Midbrain (tissue), 1 donor: ENCODE measurements around the gene STK40.
A peak's percentile ranks its signal among the peaks of the same experiment; 100 is the strongest.

Experiments used
- DNase-seq: peaks from one replicate; lab custom pipeline; 2025; lab: John Stamatoyannopoulos, UW

STK40 gene

GRCh38 chr1:36343651-36344394 is 41.9 kb downstream of the STK40 start:
- no peak for DNase-seq

GRCh38 chr1:36342426-36343185 is 43.1 kb downstream of the STK40 start:
- DNase-seq: peak; percentile 18

- no peak for DNase-seq
Measured at GRCh38 chr1:36341626-36342320, 44.0 kb downstream of the STK40 start.

- no peak for DNase-seq
Measured at GRCh38 chr1:36339615-36340014, 46.1 kb downstream of the STK40 start.

GRCh38 chr1:36339215-36339614 is 46.5 kb downstream of the STK40 start:
- no peak for DNase-seq

GRCh38 chr1:36337830-36338229 is 47.9 kb downstream of the STK40 start:
- no peak for DNase-seq

GRCh38 chr1:36330940-36331339 is 54.8 kb downstream of the STK40 start:
- DNase-seq: no peak

- DNase-seq: no peak
Measured at GRCh38 chr1:36329817-36330216, 55.9 kb downstream of the STK40 start.

GRCh38 chr1:36328713-36329112 is 57.0 kb downstream of the STK40 start:
- no peak for DNase-seq

- DNase-seq: no peak
Measured at GRCh38 chr1:36328088-36328480, 57.6 kb downstream of the STK40 start.

- no peak for DNase-seq
Measured at GRCh38 chr1:36327421-36328087, 58.2 kb downstream of the STK40 start.

- no peak for DNase-seq
Measured at GRCh38 chr1:36326499-36326898, 59.2 kb downstream of the STK40 start.

- no peak for DNase-seq
Measured at GRCh38 chr1:36324353-36324703, 61.4 kb downstream of the STK40 start.

GRCh38 chr1:36323636-36324352 is 61.9 kb downstream of the STK40 start, which contains the start of gene EVA1B:
Gene EVA1B (minus strand): TSS chr1:36323645. CDS start chr1:36323037, 608 bp downstream.
- DNase-seq: no peak

GRCh38 chr1:36322786-36323635 is 62.7 kb downstream of the STK40 start:
- no peak for DNase-seq

GRCh38 chr1:36322041-36322785 is 63.5 kb downstream of the STK40 start:
- DNase-seq: no peak

GRCh38 chr1:36321119-36321951 is 64.4 kb downstream of the STK40 start:
- no peak for DNase-seq

- no peak for DNase-seq
Measured at GRCh38 chr1:36320767-36321118, 65.0 kb downstream of the STK40 start.

- no peak for DNase-seq
Measured at GRCh38 chr1:36320291-36320761, 65.4 kb downstream of the STK40 start.
